ENCODE results near the gene DNAJC1. TPM values are rescaled to one million over a fixed set of nuclear protein-coding genes. Genes with fewer than 3 reads are reported as not detected.
"Not testable (repeated sequence)": the region's sequence is repeated elsewhere in the genome, so short reads cannot be mapped to it uniquely, and the experiment has no call there.

The DNAJC1 gene
- total RNA-seq, 5 donors from 2014 or later (not counting 1 experiment from before 2014, with no cell fraction given) = 12.8 to 23.1 (median 16.7) TPM

GRCh38 chr10:21843645-21844044 is 159.9 kb downstream of the DNAJC1 start:
- no peak overlapping the region for H3K4me3 ChIP-seq (ENCODE audit: control insufficient read depth in 1 of 2, extremely low read depth in 1 of 2, low read length in 1 of 2)
- no peaks in the 10 kb centered on the region for H3K27me3 ChIP-seq (replicated peaks in 1 of 2; ENCODE audit: control insufficient read depth in 2 of 2, extremely low read depth in 1 of 2, insufficient read depth in 2 of 2, low read length in 1 of 2)
- H3K36me3 Mint-ChIP-seq = peaks cover 47% of the 10 kb centered on the region
- ChIA-PET POLR2A (no interaction called here), CTCF (interaction anchor here in 1 of 2 donors (0.6 to 0.7 kb wide), 2 partner anchors 288 to 796 kb away, joined by 3 to 5 read pairs; no protein-coding TSS in a partner anchor)
- no peaks in the 10 kb centered on the region for H3K9me3 ChIP-seq
- H3K4me3 Mint-ChIP-seq = no peak overlapping the region
- H3K4me1 ChIP-seq (ENCODE audit: control insufficient read depth in 1 of 2, extremely low read depth in 1 of 2, insufficient read depth in 2 of 2, low read length in 2 of 2) = no peaks in the 10 kb centered on the region
- ATAC-seq (replicated peaks in 1 of 4) (no peak), DNase-seq (no peak)
- H3K4me1 Mint-ChIP-seq = no peaks in the 10 kb centered on the region
- peaks cover 7 to 24% (median 11%) of the 10 kb centered on the region in 3 donors for H3K9me3 Mint-ChIP-seq
- 100% methylated on average over 1 of the region's 1 CpG for WGBS (ENCODE audit: insufficient coverage)
- peaks cover 0 to 6% of the 10 kb centered on the region in 2 donors for H3K36me3 ChIP-seq (ENCODE audit: control insufficient read depth in 2 of 2, extremely low read depth in 1 of 2, insufficient read depth in 1 of 2, low read length in 1 of 2)
- H3K27ac Mint-ChIP-seq = no peak overlapping the region
- no peaks in the 10 kb centered on the region for H3K27me3 Mint-ChIP-seq
- H3K27ac ChIP-seq (ENCODE audit: low read length) = no peak overlapping the region

- H3K9me3 ChIP-seq; H3K27ac ChIP-seq (ENCODE audit: low read length); DNase-seq; POLR2A ChIA-PET; H3K36me3 ChIP-seq (ENCODE audit: control insufficient read depth in 2 of 2, extremely low read depth in 1 of 2, insufficient read depth in 1 of 2, low read length in 1 of 2); H3K27me3 Mint-ChIP-seq; H3K27ac Mint-ChIP-seq; H3K4me1 ChIP-seq (ENCODE audit: control insufficient read depth in 1 of 2, extremely low read depth in 1 of 2, insufficient read depth in 2 of 2, low read length in 2 of 2); ATAC-seq (replicated peaks in 1 of 4); CTCF ChIA-PET; H3K4me3 ChIP-seq (ENCODE audit: control insufficient read depth in 1 of 2, extremely low read depth in 1 of 2, low read length in 1 of 2); H3K27me3 ChIP-seq (replicated peaks in 1 of 2; ENCODE audit: control insufficient read depth in 2 of 2, extremely low read depth in 1 of 2, insufficient read depth in 2 of 2, low read length in 1 of 2); H3K4me3 Mint-ChIP-seq; H3K4me1 Mint-ChIP-seq: not testable (repeated sequence)
- peaks cover 34% of the 10 kb centered on the region for H3K36me3 Mint-ChIP-seq
- peaks cover 7 to 14% (median 12%) of the 10 kb centered on the region in 3 donors for H3K9me3 Mint-ChIP-seq
- no CpG with 5 or more reads among the region's 2 CpGs for WGBS (ENCODE audit: insufficient coverage)
These were observed 162.3 kb downstream of the DNAJC1 start for GRCh38 chr10:21841273-21841672.

GRCh38 chr10:21837487-21837886 is 166.0 kb downstream of the DNAJC1 start:
- H3K27me3 Mint-ChIP-seq; H3K4me3 ChIP-seq (ENCODE audit: control insufficient read depth in 1 of 2, extremely low read depth in 1 of 2, low read length in 1 of 2); CTCF ChIA-PET; H3K27ac Mint-ChIP-seq; H3K4me1 Mint-ChIP-seq; H3K4me3 Mint-ChIP-seq; H3K36me3 ChIP-seq (ENCODE audit: control insufficient read depth in 2 of 2, extremely low read depth in 1 of 2, insufficient read depth in 1 of 2, low read length in 1 of 2); DNase-seq; H3K4me1 ChIP-seq (ENCODE audit: control insufficient read depth in 1 of 2, extremely low read depth in 1 of 2, insufficient read depth in 2 of 2, low read length in 2 of 2); H3K27me3 ChIP-seq (replicated peaks in 1 of 2; ENCODE audit: control insufficient read depth in 2 of 2, extremely low read depth in 1 of 2, insufficient read depth in 2 of 2, low read length in 1 of 2); POLR2A ChIA-PET; ATAC-seq (replicated peaks in 1 of 4); H3K27ac ChIP-seq (ENCODE audit: low read length); H3K9me3 ChIP-seq: not testable (repeated sequence)
- 98% methylated on average over 12 of the region's 29 CpGs for WGBS (ENCODE audit: insufficient coverage)
- peaks cover 55% of the 10 kb centered on the region for H3K36me3 Mint-ChIP-seq
- peaks cover 14 to 30% (median 22%) of the 10 kb centered on the region in 3 donors for H3K9me3 Mint-ChIP-seq

- H3K4me1 Mint-ChIP-seq; H3K27ac ChIP-seq (ENCODE audit: low read length); H3K4me3 Mint-ChIP-seq; H3K9me3 ChIP-seq; H3K27me3 ChIP-seq (replicated peaks in 1 of 2; ENCODE audit: control insufficient read depth in 2 of 2, extremely low read depth in 1 of 2, insufficient read depth in 2 of 2, low read length in 1 of 2); DNase-seq; H3K4me1 ChIP-seq (ENCODE audit: control insufficient read depth in 1 of 2, extremely low read depth in 1 of 2, insufficient read depth in 2 of 2, low read length in 2 of 2); H3K4me3 ChIP-seq (ENCODE audit: control insufficient read depth in 1 of 2, extremely low read depth in 1 of 2, low read length in 1 of 2); H3K27ac Mint-ChIP-seq; H3K36me3 ChIP-seq (ENCODE audit: control insufficient read depth in 2 of 2, extremely low read depth in 1 of 2, insufficient read depth in 1 of 2, low read length in 1 of 2); H3K27me3 Mint-ChIP-seq; ATAC-seq (replicated peaks in 1 of 4); CTCF ChIA-PET: not testable (repeated sequence)
- WGBS (ENCODE audit: insufficient coverage) = 93% methylated on average over 2 of the region's 10 CpGs
- H3K9me3 Mint-ChIP-seq = peaks cover 24 to 47% (median 40%) of the 10 kb centered on the region in 3 donors
- peaks cover 65% of the 10 kb centered on the region for H3K36me3 Mint-ChIP-seq
- POLR2A ChIA-PET = interaction anchor here in 1 of 2 donors (0.6 kb wide), 1 partner anchor 446 kb away, joined by 4 read pairs; no protein-coding TSS in a partner anchor
These were observed 169.0 kb downstream of the DNAJC1 start for GRCh38 chr10:21834574-21834973.

- Mint-ChIP-seq H3K4me3 (no peak overlapping the region), H3K27me3 (no peaks in the 10 kb centered on the region), H3K9me3 (peaks cover 17 to 50% (median 42%) of the 10 kb centered on the region in 3 donors), H3K4me1 (peaks cover 0 to 2% (median 0%) of the 10 kb centered on the region in 3 donors), H3K27ac (no peak overlapping the region), H3K36me3 (peaks cover 66% of the 10 kb centered on the region)
- DNase-seq (no peak), ATAC-seq (replicated peaks in 1 of 4) (no peak)
- no peak overlapping the region for H3K4me3 ChIP-seq (ENCODE audit: control insufficient read depth in 1 of 2, extremely low read depth in 1 of 2, low read length in 1 of 2)
- ChIA-PET POLR2A (no interaction called here), CTCF (no interaction called here)
- no peaks in the 10 kb centered on the region for H3K4me1 ChIP-seq (ENCODE audit: control insufficient read depth in 1 of 2, extremely low read depth in 1 of 2, insufficient read depth in 2 of 2, low read length in 2 of 2)
- H3K9me3 ChIP-seq = no peaks in the 10 kb centered on the region
- no peaks in the 10 kb centered on the region for H3K27me3 ChIP-seq (replicated peaks in 1 of 2; ENCODE audit: control insufficient read depth in 2 of 2, extremely low read depth in 1 of 2, insufficient read depth in 2 of 2, low read length in 1 of 2)
- no peaks in the 10 kb centered on the region for H3K36me3 ChIP-seq (ENCODE audit: control insufficient read depth in 2 of 2, extremely low read depth in 1 of 2, insufficient read depth in 1 of 2, low read length in 1 of 2)
- H3K27ac ChIP-seq (ENCODE audit: low read length) = no peak overlapping the region
- WGBS (ENCODE audit: insufficient coverage) = no CpG with 5 or more reads among the region's 1 CpG
These were observed 170.8 kb downstream of the DNAJC1 start for GRCh38 chr10:21832821-21833130.

- ATAC-seq (replicated peaks in 1 of 4) (no peak), DNase-seq (no peak)
- Mint-ChIP-seq H3K4me1 (peaks cover 0 to 2% (median 0%) of the 10 kb centered on the region in 3 donors), H3K4me3 (no peak overlapping the region), H3K27ac (no peak overlapping the region), H3K36me3 (peaks cover 71% of the 10 kb centered on the region), H3K27me3 (no peaks in the 10 kb centered on the region), H3K9me3 (peaks cover 18 to 55% (median 46%) of the 10 kb centered on the region in 3 donors)
- H3K27me3 ChIP-seq (replicated peaks in 1 of 2; ENCODE audit: control insufficient read depth in 2 of 2, extremely low read depth in 1 of 2, insufficient read depth in 2 of 2, low read length in 1 of 2) = no peaks in the 10 kb centered on the region
- no peaks in the 10 kb centered on the region for H3K36me3 ChIP-seq (ENCODE audit: control insufficient read depth in 2 of 2, extremely low read depth in 1 of 2, insufficient read depth in 1 of 2, low read length in 1 of 2)
- ChIA-PET CTCF (no interaction called here), POLR2A (no interaction called here)
- H3K4me1 ChIP-seq (ENCODE audit: control insufficient read depth in 1 of 2, extremely low read depth in 1 of 2, insufficient read depth in 2 of 2, low read length in 2 of 2) = no peaks in the 10 kb centered on the region
- no peak overlapping the region for H3K4me3 ChIP-seq (ENCODE audit: control insufficient read depth in 1 of 2, extremely low read depth in 1 of 2, low read length in 1 of 2)
- WGBS (ENCODE audit: insufficient coverage) = 100% methylated on average over 1 of the region's 2 CpGs
- H3K27ac ChIP-seq (ENCODE audit: low read length) = no peak overlapping the region
- peaks cover 4% of the 10 kb centered on the region for H3K9me3 ChIP-seq
These were observed 171.3 kb downstream of the DNAJC1 start for GRCh38 chr10:21831986-21832820.

Measured in T-cell (primary cell).